HG03060 (cell line): ENCODE results near the gene RBM25.
"Not testable (repeated sequence)": the region's sequence is repeated elsewhere in the genome, so short reads cannot be mapped to it uniquely, and the experiment has no call there.

ENCODE experiments used
- ATAC-seq: cut with Tn5 transposase; IDR thresholded peaks from one replicate; pipeline ENCODE4 v1.9.1; 2021; ENCODE audit warnings: low read depth, moderate number of reproducible peaks; ENCODE audit not compliant: unreplicated experiment

Gene RBM25

GRCh38 chr14:73168274-73168673 is 109.9 kb downstream of the RBM25 start:
- ATAC-seq: no peak

- no peak for ATAC-seq
These were observed 110.4 kb downstream of the RBM25 start for GRCh38 chr14:73168691-73169090.

- ATAC-seq: not testable (repeated sequence)
These were observed 111.5 kb downstream of the RBM25 start for GRCh38 chr14:73169855-73170254.

GRCh38 chr14:73170686-73171085 is 112.4 kb downstream of the RBM25 start:
- no peak for ATAC-seq

- no peak for ATAC-seq
These were observed 114.2 kb downstream of the RBM25 start for GRCh38 chr14:73172500-73172899.

GRCh38 chr14:73173092-73173735 is 114.9 kb downstream of the RBM25 start:
- ATAC-seq: no peak
